NCI-H187 treated with DMSO at 0.1 percent for 48 hours (cell line): ENCODE results near the gene NPAS3.

ENCODE experiments used
- DNase-seq: peaks from one replicate; lab custom pipeline; 2025; lab: John Stamatoyannopoulos, UW

The NPAS3 gene

GRCh38 chr14:33381717-33382116 is 443.0 kb downstream of the NPAS3 start:
- no peak for DNase-seq

GRCh38 chr14:33386140-33386539 is 447.5 kb downstream of the NPAS3 start:
- no peak for DNase-seq

- DNase-seq = no peak
These were observed 448.1 kb downstream of the NPAS3 start for GRCh38 chr14:33386781-33387180.

- DNase-seq = no peak
These were observed 451.7 kb downstream of the NPAS3 start for GRCh38 chr14:33390335-33390734.

- no peak for DNase-seq
These were observed 454.7 kb downstream of the NPAS3 start for GRCh38 chr14:33393231-33393894.

- DNase-seq = no peak
These were observed 455.3 kb downstream of the NPAS3 start for GRCh38 chr14:33393895-33394368.

GRCh38 chr14:33401311-33401710 is 462.6 kb downstream of the NPAS3 start:
- DNase-seq = no peak

- DNase-seq = no peak
These were observed 463.9 kb downstream of the NPAS3 start for GRCh38 chr14:33402604-33403003.

GRCh38 chr14:33404054-33404453 is 465.4 kb downstream of the NPAS3 start:
- DNase-seq = no peak

- DNase-seq = no peak
These were observed 466.4 kb downstream of the NPAS3 start for GRCh38 chr14:33404964-33405574.

- DNase-seq = no peak
These were observed 468.1 kb downstream of the NPAS3 start for GRCh38 chr14:33406766-33407165.

GRCh38 chr14:33408291-33408690 is 469.6 kb downstream of the NPAS3 start:
- DNase-seq = no peak

GRCh38 chr14:33412450-33412849 is 473.8 kb downstream of the NPAS3 start:
- DNase-seq = no peak

GRCh38 chr14:33413381-33413780 is 474.7 kb downstream of the NPAS3 start:
- no peak for DNase-seq

GRCh38 chr14:33414041-33414440 is 475.4 kb downstream of the NPAS3 start:
- no peak for DNase-seq

GRCh38 chr14:33420051-33420627 is 481.5 kb downstream of the NPAS3 start:
- no peak for DNase-seq

- DNase-seq = no peak
These were observed 491.8 kb downstream of the NPAS3 start for GRCh38 chr14:33430414-33431035.

GRCh38 chr14:33432407-33433023 is 493.8 kb downstream of the NPAS3 start:
- DNase-seq = no peak

GRCh38 chr14:33433396-33433795 is 494.7 kb downstream of the NPAS3 start:
- DNase-seq = no peak

GRCh38 chr14:33435911-33436689 is 497.4 kb downstream of the NPAS3 start:
- no peak for DNase-seq

GRCh38 chr14:33441633-33442032 is 503.0 kb downstream of the NPAS3 start:
- DNase-seq = no peak

- DNase-seq = no peak
These were observed 505.5 kb downstream of the NPAS3 start for GRCh38 chr14:33444136-33444535.
